GM21723 (cell line): Measurements from ENCODE around the gene OR5M3.

Source experiments
- ATAC-seq: cut with Tn5 transposase; IDR thresholded peaks from one replicate; pipeline ENCODE4 v1.9.1; 2021; ENCODE audit warnings: mild to moderate bottlenecking, moderate library complexity; ENCODE audit not compliant: unreplicated experiment

The OR5M3 gene

DNA sequence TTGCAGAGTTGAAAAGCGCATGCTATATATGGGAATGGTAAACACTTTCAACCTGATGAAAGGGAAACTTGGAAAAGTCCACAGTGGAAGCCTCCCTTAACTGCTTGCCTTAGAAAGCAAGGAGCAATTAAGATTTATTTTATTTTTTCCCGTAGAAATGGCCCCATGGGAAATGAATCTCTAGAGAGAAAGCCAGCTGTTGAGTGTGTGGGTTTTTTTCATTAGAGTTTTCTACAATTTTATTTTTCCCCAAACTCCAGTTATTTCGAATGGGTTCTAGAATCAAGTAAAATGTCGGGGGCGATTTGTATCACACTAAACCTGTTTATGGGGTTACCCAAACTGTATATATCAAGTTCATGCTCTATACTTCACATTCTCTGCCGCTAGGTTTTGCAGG is at the start of gene OR5M3:
Gene OR5M3 (minus strand): TSS at position 101 of the 400 bp plus-strand sequence. CDS start 2,855 bp downstream, outside the sequence.
- ATAC-seq: no peak

- ATAC-seq: no peak
Measured at GRCh38 chr11:56522008-56522407, 48.9 kb upstream of the OR5M3 start.

GRCh38 chr11:56513280-56513679 is 40.1 kb upstream of the OR5M3 start:
- ATAC-seq: no peak

GRCh38 chr11:56509439-56509838 is 36.3 kb upstream of the OR5M3 start:
- ATAC-seq: no peak

DNA sequence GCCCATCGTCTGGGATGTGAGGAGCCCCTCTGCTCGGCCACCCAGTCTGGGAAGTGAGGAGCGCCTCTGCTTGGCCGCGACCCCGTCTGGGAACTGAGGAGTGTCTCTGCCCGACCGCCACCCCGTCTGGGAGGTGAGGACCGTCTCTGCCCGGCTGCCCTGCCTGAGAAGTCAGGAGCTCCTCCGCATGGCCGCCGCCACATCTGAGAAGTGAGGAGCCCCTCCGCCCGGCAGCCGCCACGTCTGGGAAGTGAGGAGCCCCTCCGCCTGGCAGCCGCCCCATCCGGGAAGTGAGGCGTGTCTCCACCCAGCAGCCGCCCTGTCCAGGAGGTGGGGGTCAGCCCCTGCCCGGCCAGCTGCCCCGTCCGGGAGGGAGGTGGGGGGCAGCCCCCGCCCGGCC is 23.9 kb upstream of the OR5M3 start:
- ATAC-seq: no peak

DNA sequence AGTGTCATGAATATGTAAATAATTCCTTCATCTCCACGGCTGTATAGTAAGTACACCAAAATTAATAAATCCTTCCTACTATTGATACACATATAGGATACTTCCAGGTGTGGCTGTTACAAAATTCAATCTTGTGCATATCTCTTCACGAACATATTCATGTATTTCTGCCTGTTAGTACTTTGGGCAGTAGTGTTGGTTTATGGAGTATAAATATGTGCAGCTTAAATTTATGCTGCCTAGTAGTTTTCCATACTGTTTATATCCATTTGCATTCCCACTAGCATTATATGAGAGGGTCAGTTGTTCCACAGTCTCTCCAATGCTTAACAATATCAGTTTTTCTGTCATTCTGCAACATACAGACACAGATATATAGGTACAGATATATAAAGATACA is 22.0 kb upstream of the OR5M3 start:
- ATAC-seq: no peak

GRCh38 chr11:56491270-56491669 is 18.1 kb upstream of the OR5M3 start, which contains the start of gene OR5M8:
Gene OR5M8, minus strand, starts transcription at chr11:56491370. Its CDS starts 0 bp downstream, at chr11:56491370.
- ATAC-seq: no peak

- ATAC-seq: no peak
Measured at GRCh38 chr11:56486801-56487200, 13.6 kb upstream of the OR5M3 start.

GRCh38 chr11:56474729-56475235 is 1.6 kb upstream of the OR5M3 start:
- ATAC-seq: no peak

DNA sequence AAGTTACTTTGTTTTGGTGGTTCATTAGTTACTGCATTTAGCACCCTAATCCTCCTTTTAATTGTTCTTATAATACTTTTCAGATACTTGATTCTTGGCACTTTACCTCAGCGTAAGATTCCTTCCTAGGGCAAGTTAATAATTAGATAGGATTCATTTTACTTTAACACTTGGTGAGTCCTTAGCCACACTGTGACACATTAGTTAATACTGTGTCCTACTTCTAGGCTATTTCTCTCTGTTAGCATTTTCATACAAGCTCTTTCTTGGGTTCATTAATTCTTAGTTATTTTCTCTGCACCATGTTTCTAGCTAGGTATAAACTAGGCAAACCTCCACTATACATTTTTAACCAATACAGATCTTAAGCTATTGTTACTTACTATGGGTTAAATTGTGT is 16.1 kb downstream of the OR5M3 start:
- ATAC-seq: no peak

DNA sequence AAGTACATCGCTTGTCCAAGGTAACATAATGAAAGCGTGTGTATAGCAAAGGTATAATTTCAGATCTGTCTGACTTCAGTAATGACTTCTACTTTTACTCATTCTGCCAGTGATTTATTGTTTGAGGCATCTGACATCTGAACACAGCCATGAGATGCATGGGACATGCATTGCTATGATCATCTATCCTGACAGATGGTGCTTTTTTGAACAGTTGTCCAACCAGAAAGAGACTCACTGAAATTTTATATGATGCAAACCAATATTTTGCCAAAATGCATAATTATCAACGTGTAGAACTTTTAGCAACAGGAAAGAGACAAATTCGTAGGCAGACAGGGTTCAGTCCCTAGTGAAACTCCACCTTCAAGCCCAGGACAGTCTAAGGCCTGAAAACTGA is 19.6 kb downstream of the OR5M3 start:
- no peak for ATAC-seq
